Sigmoid colon (tissue), 4 donors: ENCODE results near the gene NAALADL2.

Experiments used
- POLR2A ChIP-seq, 2 donors: fragments of 450-650 bp; IDR thresholded peaks; one replicate each; pipeline ENCODE4 v1.6.1; 2016; ENCODE audit warnings: antibody characterized with exemption in 2 of 2, mild to moderate bottlenecking in 2 of 2, moderate library complexity in 2 of 2
- POLR2AphosphoS5 ChIP-seq, 4 donors: sonication (generic); formaldehyde crosslinking; IDR thresholded peaks; one replicate each; pipeline ENCODE4 v1.6.1; 2017; ENCODE audit warnings: antibody characterized with exemption in 4 of 4
- TF ChIP-seq, protein P1 (sequence below), 4 experiments: fragments of 450-650 bp in 3 of 4; fragments of 200-600 bp in 1 of 4; IDR thresholded peaks; one replicate each; pipeline ENCODE4 v1.5.1; 2016 to 2019; ENCODE audit warnings: antibody characterized with exemption in 4 of 4, mild to moderate bottlenecking in 3 of 4, moderate library complexity in 2 of 4

DNA sequence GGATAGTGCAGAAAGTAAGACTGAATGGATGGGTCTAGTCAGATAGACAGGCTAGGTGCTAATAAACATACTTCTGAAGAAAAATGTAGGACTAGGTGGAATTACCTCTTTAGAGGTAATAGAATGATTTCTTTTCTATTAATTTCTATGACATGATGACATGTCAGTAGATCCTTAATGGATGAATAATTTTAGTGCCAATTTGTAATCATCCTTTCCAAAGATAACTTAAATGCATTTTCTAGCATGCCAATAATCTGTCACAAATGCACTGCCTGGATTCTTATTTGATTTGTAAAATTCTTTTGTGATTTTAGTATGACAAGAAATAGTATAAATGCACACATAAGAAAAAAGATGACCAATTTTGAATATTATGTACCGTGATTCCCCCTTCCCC is 356.7 kb downstream of the NAALADL2 start:
- TF ChIP-seq, protein P1, sequence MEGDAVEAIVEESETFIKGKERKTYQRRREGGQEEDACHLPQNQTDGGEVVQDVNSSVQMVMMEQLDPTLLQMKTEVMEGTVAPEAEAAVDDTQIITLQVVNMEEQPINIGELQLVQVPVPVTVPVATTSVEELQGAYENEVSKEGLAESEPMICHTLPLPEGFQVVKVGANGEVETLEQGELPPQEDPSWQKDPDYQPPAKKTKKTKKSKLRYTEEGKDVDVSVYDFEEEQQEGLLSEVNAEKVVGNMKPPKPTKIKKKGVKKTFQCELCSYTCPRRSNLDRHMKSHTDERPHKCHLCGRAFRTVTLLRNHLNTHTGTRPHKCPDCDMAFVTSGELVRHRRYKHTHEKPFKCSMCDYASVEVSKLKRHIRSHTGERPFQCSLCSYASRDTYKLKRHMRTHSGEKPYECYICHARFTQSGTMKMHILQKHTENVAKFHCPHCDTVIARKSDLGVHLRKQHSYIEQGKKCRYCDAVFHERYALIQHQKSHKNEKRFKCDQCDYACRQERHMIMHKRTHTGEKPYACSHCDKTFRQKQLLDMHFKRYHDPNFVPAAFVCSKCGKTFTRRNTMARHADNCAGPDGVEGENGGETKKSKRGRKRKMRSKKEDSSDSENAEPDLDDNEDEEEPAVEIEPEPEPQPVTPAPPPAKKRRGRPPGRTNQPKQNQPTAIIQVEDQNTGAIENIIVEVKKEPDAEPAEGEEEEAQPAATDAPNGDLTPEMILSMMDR (IDR thresholded peaks at IDR 0.05): no peak
- TF ChIP-seq POLR2A (IDR thresholded peaks at IDR 0.05): no peak
- no peak for TF ChIP-seq POLR2AphosphoS5 (IDR thresholded peaks at IDR 0.05)
